D341Med (cell line): ENCODE results near the gene XXYLT1.
"Not testable (repeated sequence)": the region's sequence is repeated elsewhere in the genome, so short reads cannot be mapped to it uniquely, and the experiment has no call there.

Source experiments
- DNase-seq: peaks from one replicate; pipeline ENCODE4 v3.0.0; 2012; ENCODE audit warnings: low spot score

Gene XXYLT1

DNA sequence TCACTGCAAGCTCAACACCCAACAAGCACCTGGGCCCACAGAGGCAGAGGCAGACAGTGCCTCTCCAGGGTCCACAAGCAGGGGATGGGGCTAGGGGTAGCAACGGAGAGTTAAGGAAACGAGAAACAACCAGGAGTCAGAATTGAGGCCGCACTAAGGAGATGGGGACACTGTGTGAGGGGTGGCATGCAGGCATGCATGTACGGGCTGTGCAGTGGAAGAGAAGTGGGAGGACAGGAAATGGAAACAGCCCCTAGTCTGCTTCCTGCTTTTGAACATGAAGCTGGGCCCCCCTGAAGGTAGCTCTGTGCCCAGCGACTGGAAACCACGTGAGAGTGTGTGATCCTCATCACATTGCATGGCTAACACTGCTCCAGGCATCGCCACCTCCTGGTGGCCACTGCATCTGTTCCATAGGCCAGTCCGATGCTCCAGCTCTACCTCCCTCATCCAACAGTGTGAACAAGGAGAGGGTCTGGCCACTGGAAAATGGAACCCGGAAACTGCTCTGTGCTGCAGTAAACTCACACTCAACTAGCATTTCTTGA is 44.0 kb downstream of the XXYLT1 start:
- DNase-seq: peak; percentile 41

DNA sequence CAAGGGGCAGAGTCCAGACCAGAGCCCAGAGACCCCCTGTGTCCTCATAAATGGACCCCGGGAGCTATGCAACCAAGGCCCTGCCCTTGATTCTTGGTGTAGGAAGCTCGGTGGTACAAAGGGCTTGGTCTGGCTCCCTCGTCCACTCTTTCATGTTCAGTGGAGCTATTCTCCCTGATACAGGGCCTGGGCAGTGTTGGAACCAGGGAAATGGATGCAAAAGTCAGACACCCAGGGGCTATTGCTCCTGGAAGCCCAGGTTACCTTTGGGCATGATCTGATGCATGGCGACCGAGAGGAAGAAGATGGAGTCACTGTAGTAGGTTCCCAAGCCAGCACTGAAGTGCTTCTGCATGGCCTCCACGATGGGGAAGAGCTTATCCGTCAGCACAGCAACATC is 44.5 kb downstream of the XXYLT1 start:
- DNase-seq: peak; percentile 10

GRCh38 chr3:195224980-195225580 is 45.9 kb downstream of the XXYLT1 start:
- peak; percentile 6 for DNase-seq

GRCh38 chr3:195224156-195224979 is 46.6 kb downstream of the XXYLT1 start:
- peak; percentile 30 for DNase-seq

GRCh38 chr3:195221876-195222617 is 48.9 kb downstream of the XXYLT1 start:
- DNase-seq: peak; percentile 28

DNA sequence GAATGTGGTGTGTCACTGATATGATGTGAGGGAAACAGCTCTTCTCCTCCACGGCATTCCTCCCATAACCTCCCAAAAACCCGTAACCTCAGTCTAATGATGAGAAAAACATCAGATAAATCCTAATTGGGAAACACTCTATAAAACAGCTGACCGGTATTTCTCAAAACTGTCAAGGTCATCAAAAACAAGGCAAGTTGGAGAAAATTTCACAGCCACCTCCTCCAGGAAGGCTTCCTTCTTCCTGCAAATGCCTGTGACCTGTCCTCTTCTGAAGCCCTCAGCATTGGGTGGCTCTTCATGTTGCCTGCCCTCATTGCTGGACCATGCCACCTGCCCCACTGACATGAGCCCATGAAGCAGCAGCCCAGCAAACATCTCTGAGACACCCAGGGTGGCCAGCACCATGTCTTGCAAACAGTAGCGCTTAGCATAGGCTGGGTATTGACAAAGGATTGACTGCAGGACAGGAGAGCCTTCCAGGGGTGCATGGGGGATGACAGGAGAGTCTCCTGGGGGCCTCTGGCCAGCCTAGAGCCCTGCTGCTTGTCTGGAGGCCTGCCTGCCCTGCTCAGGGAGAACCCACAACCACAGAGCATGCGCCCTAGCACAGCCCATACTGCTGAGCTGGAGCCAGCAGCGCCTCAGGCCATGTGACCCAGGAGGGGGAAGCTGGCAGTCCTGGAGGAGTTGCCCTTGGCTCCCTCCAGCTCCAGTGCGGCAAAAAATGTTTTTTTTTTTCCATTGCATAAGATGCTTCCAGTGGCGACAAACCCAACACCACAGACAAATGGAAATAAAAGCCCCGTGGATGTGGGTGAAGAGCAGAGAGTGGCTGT is 49.7 kb downstream of the XXYLT1 start:
- no peak for DNase-seq

DNA sequence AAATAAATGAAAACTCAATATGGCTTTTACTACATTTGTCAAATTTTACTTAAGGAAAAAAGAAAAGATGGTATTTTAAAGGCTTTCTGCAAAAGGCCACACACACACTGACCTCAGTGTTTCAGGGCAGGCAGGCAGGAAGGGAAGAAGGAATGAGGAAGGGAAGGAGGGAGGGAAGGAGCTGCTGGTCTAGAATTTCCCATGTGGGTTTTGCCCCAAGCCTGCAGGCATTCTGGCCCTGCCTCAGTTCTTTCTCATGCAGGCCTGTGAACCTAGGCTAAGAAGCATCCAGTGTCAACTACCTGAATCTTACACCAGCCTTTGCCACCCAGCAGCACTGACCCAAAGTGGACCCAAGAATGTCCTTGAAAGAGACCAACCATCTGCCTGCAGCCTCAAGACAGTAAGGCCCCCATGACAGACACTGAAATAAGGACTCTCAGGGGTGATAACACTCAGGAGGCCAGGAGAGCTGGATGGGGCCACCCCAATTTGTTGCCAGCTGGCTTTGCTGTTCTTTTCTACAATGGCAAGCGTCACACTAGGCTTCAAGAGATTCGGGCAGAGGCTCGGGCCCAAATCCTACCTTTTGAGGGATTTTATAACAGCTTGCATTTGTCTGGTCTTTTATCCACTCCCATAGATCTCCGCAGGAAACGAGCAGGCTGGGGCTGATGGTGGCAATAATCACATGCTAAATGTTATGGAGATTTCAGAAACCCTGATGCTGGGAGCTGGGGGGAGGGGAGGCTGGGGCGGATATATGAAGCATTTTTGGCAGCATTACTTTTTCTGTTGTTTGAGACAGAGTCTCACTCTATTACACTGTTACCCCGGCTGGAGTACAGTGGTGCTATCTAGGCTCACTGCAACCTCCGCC is 51.4 kb downstream of the XXYLT1 start:
- no peak for DNase-seq

- DNase-seq: not testable (repeated sequence)
These were observed 52.6 kb downstream of the XXYLT1 start for GRCh38 chr3:195218331-195218730.

DNA sequence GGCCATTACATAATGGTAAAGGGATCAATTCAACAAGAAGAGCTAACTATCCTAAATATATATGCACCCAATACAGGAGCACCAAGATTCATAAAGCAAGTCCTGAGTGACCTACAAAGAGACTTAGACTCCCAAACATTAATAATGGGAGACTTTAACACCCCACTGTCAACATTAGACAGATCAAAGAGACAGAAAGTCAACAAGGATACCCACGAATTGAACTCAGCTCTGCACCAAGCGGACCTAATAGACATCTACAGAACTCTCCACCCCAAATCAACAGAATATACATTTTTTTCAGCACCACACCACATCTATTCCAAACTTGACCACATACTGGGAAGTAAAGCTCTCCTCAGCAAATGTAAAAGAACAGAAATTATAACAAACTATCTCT is 55.4 kb downstream of the XXYLT1 start:
- not testable (repeated sequence) for DNase-seq

- peak; percentile 15 for DNase-seq
These were observed 56.6 kb downstream of the XXYLT1 start for GRCh38 chr3:195214381-195214780.

DNA sequence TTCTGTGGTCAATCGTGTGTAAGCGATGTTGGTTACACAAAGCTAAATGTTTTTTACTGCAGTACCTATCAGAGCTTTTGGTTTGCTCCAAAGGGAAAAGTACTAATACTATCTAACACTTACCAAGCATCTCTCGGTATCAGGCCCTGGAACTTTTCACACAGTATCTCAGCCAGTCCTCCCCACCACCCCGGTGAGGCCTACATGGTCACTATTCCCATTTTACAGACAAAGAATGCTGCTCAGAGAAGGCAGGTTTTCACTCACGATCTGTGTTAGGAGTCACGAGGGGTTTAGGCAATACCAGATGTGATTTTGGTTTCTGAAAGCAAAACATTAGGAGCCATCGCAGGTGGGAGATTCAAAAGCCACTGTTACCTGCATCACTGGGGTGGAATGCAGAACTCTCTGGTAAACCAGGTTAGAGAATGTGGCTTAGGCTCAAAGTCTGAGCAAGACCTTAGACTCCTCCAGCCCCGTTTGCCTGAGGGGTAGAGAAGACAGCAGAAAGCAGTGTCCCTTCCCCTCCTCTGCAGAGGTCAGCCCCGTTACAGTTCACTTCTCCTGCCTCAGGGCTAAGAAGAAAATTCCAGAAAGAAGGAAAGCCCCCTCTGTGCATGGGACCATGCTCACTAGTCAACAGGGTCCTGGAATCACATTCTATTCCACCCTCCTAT is 57.2 kb downstream of the XXYLT1 start:
- no peak for DNase-seq

- DNase-seq: peak; percentile 8
These were observed 58.1 kb downstream of the XXYLT1 start for GRCh38 chr3:195212749-195213375.

DNA sequence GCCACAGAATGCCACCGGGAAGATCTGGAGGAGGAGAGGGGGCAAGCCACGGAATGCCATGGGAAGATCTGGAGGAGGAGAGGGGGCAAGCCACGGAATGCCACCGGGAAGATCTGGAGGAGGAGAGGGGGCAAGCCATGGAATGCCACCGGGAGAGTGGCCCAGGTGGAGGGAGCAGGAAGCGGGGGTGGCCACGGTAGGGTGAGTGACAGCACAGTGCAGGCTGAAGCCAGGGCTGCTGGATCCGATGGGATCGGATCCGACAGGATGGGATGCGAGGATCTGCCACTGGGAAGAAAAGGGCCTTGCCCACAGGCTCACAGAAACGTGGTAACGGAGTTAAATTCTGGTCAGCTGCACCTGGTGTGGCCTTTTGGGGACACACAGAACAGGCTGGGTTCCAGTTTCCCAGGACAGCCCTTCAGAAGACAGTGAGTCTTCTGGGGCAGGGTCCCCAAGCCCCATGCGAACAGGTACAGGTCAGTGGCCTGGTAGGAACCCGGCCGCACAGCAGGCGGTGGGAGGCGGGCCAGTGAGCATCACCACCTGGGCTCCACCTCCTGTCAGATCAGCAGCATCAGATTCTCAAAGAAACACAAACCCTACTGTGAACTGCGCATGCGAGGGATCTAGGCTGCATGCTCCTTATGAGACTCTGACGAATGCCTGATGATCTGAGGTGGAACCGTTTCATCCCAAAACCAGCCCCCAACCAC is 58.8 kb downstream of the XXYLT1 start:
- DNase-seq: no peak

DNA sequence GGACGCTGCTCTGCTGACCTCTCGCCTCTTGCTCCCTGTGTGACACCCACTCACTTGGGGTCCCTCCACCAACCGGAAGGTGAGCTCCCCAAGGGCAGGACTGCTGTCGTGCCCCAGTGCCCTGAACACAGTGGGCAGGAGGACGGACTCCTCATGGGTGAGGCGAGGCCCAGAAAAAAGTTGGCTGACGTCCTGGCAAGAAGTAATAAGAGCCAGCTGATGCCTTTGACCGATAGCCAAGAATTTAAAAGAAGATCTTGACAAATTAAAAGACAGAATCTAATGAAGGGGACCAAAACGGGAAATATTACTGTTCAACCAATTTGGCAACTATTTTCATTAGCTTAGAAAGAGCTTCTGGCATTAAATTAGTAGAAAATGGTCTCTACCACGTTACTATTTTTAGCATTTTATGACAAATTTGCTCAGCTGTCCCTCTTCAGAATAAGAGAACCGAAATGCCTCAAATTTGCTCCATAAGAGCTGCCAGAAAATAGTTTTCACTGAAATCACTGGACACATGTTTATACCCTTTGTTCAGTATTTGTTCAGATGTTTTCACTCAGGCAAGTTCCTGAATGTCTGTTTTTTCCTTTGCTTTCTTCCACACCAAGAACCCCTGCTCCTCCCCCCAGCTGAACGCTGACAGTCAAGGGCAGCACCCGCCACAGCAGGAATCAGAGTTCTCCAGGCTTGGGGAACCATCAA is 60.5 kb downstream of the XXYLT1 start:
- DNase-seq: peak; percentile 26

DNA sequence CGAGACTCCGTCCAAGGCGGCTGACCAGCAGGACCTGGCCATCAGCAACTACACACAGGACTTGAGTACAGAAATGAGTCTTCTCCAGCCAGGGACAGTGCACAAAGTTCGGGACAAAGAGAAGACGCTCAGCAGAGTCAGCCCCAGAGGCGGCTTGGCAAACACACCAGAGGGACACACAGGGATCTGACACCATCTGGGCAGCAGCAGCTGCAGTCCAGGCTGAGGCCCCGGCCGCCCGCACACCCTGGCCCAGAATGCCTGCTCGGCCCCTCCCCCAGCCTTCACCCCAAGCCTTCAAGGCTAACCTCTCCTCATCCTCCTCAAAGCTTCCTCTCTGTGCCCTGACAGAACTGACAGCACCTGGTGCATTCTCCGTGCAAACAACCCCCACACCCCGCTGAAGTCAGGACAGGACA is 61.1 kb downstream of the XXYLT1 start:
- peak; percentile 31 for DNase-seq

- DNase-seq: peak; percentile 19
These were observed 61.7 kb downstream of the XXYLT1 start for GRCh38 chr3:195209083-195209846.

DNA sequence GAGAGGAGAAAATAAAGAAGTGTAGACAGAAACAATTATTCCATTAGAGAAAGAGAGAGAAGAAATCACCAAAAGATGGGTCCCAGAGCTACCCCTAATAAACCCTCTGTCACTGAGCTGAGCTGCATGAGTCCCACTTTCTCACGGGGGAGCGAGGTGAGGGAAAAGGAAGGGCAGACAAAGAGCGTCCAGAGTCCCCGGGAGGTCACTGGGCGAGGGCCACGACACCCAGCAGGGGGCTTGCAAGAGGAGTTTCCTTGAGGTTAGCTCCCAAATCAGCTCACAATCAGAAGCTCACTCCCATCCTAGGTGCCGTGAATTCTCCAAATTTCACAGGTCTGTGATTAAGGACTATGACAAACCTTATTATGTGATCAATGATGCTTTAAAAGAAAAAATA is 62.3 kb downstream of the XXYLT1 start:
- peak; percentile 9 for DNase-seq
